LNCaP clone FGC (cell line): ENCODE data around the gene FOXA1.

Experiments
- DNase-seq: peaks from one replicate; pipeline ENCODE4 v3.0.0-alpha.2; 2011; ENCODE audit warnings: low read depth
- H3K4me3 ChIP-seq: 2 replicates; pipeline ENCODE4 v1.5.1; 2011; ENCODE audit warnings: mild to moderate bottlenecking, low read depth, low read length, control low read depth
- TF ChIP-seq, protein P1 (sequence below): IDR thresholded peaks from 2 replicates; pipeline ENCODE4 v1.5.1; 2012; ENCODE audit warnings: mild to moderate bottlenecking; ENCODE audit not compliant: control insufficient read depth, insufficient read depth; ENCODE audit errors: extremely low read depth

FOXA1 gene

DNA sequence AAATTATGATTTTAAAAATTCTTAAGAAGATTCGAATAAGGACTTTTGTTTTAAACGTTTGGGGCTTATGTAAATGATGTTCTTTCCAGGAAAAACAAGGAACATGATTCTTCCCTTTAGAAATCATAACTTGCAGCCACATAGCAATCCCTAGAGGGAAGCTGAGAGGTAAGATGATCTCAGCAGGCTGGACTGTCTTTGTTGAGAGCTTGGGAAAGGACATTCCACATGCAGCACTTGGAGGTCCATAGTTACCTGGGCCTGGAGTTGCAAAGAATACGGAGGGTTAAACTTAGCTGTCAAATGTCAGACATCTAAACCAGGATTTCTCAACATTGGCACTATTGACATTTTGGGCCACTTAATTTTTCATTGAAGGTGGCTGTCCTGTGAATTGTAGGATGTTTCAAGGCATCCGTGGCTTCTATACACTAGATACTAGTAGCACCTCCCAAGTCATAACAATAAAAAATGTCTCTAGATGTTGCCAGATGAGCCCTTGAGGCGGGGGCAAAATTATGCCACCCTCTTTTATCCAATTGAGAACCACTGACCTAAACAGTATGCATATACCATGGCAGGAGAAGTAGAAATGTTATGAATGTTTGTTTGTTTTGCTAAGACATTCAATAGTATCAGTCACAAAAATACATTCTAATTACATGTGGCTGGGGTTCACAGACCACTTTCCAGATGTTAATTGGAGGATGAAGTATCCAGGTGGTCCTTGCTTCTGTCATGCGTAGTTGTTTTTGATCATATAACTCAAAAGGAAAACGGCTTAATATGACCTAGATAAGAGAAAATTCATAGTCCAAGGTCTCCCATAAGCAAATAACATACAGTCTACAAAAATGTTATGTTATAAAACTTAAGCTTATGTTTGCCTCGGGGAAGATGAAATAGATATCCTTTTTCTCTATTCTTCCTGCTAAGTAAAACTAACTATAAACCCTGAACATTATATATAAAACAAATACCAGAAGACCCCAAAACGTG, 30.8 kb upstream of the FOXA1 start:
- TF ChIP-seq, protein P1, sequence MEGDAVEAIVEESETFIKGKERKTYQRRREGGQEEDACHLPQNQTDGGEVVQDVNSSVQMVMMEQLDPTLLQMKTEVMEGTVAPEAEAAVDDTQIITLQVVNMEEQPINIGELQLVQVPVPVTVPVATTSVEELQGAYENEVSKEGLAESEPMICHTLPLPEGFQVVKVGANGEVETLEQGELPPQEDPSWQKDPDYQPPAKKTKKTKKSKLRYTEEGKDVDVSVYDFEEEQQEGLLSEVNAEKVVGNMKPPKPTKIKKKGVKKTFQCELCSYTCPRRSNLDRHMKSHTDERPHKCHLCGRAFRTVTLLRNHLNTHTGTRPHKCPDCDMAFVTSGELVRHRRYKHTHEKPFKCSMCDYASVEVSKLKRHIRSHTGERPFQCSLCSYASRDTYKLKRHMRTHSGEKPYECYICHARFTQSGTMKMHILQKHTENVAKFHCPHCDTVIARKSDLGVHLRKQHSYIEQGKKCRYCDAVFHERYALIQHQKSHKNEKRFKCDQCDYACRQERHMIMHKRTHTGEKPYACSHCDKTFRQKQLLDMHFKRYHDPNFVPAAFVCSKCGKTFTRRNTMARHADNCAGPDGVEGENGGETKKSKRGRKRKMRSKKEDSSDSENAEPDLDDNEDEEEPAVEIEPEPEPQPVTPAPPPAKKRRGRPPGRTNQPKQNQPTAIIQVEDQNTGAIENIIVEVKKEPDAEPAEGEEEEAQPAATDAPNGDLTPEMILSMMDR: no peak
- no peak overlapping the region for H3K4me3 ChIP-seq
- no peak for DNase-seq

DNA sequence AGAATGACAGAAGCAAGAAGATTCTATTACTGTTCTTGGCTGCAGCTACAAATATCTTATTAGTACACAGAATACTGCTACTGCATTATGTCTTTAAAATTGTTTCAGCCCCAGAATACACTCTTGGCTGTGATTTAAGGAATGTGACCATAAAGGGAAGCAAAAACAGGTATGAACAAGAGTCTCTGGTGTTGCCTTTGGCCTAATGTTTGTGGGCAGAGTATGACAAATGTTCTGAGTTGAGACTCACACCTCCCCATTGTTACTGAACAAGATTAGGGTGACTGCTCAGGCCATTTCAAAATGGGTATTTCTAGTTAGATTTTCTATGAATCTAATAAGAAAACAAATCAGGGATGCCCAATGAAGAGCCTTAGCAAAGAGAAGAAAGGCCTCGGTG, 28.9 kb upstream of the FOXA1 start:
- no peak overlapping the region for H3K4me3 ChIP-seq
- TF ChIP-seq, protein P1: no peak
- no peak for DNase-seq

DNA sequence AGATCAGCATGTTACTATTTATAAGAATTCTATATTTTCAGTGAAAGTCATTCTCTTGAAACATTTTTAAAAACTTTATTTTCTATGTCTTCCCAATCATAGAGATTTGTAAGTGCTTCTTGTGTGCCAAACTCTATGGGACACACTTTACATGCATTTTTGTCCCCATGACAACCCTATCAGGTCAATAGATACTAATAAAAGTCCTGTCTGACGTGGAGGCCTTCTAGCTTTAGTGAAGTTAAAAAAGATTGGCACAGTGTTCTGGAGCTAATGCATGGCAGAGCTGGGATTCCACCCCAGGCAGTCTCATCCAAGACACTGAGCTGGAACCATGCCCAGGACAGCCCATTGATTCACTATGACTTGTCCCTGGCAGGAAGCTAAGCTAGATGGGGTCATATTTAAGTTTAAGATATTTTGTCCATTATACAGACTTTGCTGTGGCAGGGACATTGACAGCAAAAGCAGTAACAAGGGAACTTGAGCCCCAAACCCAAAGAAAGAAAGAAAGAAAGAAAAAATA, 28.4 kb upstream of the FOXA1 start:
- DNase-seq: peak; percentile 85
- TF ChIP-seq, protein P1: no peak
- no peak overlapping the region for H3K4me3 ChIP-seq

DNA sequence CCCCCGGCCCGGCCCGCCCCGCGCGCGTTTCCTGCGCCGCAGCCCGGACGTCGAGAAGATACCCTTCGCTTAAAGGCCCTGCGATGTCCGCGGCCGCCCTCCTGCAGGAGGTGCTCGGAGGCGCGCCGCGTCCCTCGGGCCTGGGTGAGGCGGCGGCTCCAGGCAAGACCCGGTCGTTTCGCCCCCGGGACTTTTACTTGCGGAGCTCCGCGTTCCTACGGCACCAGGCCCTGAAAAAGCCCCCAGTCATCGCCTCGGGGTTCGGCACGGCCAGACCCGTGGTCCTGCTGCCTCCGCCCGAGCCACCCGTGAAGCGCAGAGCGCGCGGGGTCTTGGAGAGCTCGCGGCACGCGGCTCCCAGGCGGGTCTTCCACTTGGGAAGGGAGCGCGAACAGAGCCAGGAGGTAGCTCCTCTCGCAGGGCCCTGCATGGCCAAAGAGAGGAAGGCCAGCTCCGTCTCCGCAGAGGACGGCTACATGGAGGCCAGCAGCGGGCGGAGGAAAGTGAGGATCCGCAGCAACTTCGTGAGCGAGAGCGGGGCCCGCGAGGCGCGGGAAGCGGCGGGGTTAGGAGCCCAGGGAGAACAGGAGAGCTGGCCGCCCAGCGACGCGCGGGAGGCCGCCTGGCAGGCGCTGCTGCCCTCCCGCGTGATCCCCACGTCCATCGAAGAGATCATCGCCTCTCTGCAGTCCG, 27.3 kb upstream of the FOXA1 start:
- DNase-seq: no peak
- no peak overlapping the region for H3K4me3 ChIP-seq
- TF ChIP-seq, protein P1: no peak

DNA sequence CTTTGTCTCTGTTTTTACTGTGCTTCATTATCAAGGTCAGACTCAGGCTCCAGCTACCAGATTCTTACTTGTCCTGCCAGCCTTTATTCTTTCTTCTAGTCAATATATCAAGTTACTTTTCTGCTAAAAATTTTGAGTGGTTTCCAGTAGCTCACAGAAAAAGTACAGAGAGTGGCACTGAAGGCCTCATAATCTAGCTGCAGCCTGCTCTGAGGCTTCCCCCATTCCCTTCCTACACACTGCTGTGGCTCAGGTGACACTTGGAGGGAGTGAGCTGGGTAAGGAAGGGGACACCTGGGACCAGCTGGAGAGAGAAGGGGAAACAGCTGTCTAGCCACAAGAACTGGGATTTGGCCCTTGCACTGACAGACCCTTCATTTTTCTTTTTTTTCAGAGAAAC, 25.8 kb upstream of the FOXA1 start:
- no peak overlapping the region for H3K4me3 ChIP-seq
- TF ChIP-seq, protein P1: no peak
- DNase-seq: no peak

DNA sequence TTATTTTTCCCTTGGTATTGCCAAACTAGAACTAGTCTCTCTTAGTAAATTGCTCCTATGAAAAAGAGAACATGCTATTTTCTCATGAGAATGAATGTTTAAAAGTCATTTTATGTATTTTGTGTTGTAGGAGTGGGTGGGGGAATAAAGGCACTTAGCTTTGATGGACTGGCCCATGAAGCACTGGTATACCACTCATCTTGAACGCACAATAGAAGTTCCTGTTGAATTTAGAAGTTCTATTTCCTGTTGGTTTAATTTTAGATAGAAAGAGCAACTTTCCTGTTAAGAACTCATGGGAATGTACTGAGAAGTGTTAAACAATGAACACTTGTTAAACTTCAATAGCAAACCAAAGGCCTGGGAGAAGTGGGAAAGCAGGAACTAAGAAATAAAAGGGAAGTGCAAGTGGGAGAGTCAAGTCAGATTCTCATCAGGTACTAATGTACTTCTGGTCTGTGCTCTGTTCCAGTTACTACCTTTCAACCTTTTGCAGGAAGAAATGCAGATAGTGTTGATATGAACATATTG, 23.5 kb upstream of the FOXA1 start:
- H3K4me3 ChIP-seq: no peak overlapping the region
- DNase-seq: no peak
- TF ChIP-seq, protein P1: no peak
